ENCODE data around the gene TTF1.

- TF ChIP-seq POLR2AphosphoS5 (IDR thresholded peaks at IDR 0.05) (no peak), CTCF (IDR thresholded peaks at IDR 0.05) (no peak)
Observed at GRCh38 chr9:132456241-132456640, 49.6 kb upstream of the TTF1 start.
